ENCODE data around the gene SLC17A2.

SLC17A2 gene

DNA sequence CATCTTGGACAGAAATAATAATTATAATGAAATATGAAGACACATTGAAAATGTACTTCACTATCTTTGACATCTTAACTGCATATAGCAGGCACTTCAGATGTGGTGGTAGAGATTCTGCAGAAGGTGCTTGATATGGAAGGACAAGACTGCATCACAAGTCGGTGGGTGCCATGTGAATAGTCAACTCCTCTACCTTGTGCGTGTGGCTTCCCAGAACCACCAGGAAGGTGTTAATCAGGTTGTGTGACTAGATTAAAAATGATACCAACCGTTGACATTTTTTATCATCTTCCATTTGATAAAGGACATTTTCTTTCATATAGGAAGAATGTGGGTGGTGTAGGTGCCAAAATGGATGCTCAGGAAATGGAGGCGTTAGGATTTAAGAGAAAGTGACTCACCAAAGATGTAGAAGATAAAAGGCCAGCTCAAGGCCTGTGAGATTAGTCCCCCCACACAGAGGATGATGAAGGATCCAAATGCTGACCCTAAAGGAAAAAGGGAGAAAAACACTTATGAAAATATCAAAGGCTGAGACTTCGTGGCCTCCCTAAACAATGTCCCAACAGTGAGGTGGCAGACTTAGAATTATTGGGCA, 12.3 kb downstream of the SLC17A2 start:
- DNase-seq = no peak

GRCh38 chr6:25916789-25917490, 13.6 kb downstream of the SLC17A2 start:
- no peak for DNase-seq

DNA sequence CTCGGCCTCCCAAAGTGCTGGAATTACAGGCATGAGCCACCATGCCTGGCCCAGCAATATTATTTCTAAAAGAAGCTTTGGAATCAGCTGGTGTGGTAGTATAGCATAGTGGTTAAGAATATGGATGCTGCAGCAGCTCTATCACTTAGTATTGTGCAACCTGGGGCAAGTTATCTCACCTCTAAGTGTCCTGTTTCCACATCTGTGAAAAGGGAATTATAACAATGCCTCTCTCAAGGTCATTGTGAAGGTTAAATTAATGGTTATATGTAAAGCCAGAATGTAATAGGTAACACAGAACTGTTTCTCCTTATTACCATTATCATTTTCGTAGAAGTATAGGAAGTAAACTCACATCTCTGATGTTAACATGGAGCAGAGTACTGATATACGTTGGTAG, 14.2 kb downstream of the SLC17A2 start:
- DNase-seq = no peak

DNA sequence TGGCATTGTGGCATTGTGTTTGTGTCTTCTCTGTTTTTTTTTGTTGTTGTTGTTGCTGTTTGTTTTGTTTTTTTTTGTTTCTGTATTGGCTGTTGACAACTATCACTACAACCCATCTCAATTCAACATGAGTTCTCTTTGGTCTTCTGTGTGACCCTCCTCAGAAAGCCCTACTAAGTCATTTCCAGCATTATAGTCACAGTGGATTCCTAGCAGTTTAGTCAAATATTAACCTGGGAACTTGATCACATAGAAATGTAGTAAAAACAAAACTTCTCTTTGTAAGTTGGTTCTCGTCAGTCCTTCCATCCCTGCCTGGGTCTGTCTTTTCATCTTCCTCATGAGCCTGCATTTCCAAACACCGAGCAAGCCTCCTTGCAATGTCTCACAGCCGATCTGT, 16.8 kb downstream of the SLC17A2 start:
- DNase-seq = no peak

DNA sequence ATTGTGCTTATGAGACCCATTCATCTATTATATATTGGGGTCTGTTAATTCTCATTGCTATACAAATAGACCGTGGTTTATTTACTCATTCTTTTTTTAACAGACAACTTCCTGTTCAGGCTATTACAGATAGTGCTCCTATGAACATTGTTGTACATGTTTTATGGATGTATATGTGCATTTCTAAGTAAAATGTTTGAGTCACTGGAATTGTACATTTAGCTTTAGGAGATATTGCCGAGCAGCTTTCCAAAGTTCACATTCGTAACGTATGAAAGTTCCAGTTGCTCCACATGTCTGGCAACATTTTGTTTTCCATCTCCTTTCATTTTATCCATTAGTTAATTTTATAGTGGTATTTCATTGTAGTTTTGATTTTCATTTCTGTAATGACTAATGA, 19.1 kb downstream of the SLC17A2 start:
- DNase-seq = no peak

DNA sequence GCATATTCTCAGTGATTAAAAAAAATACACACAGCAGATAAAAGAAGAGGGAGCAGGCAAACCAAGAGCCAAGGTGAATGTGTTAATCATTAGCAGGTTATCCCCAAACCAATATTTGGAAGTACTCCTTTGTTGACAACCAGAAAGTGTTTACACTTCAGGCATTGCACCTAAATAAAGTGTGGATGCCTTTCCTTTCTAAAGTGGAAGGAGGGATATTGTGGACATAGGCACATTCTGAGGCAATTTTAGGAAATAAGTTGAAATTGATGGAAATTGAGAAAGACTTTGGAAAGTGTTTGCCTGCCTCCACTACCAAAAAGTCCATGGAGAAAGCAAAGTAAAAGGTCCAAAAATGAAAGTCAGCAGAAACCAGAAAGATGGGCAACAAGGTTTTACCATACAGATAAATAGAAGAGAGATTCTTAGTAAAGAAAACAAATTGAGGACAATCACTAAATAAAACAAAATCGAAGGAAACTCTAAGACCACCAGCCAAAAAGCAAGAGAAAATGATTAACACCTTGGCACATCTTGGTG, 22.9 kb downstream of the SLC17A2 start:
- no peak for DNase-seq

DNA sequence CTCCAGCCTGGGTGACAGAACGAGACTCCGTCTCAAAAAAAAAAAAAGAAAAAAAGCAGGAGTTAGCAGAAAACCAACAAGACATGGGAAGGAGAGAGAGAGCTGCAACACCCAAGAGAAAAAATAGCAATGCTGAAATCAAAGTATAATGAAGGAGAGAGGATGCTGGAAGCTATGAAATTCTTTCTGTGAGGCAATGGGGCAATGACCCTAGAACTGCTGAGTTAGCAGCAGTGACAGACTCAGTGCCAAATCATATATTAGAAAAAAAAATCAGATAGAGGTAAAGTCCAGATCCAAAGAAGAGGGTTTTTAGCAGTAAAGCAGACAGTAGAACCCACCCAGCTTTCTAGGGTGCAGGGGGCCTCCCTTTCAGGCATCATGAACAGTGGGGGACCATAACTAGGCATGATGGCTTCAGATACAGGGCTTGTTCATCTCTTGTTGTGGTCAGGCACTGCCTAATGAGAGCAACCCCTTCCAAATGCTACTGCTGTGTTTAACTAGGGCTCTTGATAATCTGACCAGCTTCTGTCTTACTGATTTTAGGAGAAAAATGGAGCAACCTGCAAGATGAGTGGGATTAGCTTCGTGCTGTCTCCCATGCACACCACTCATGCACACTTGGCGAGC, 26.9 kb downstream of the SLC17A2 start:
- no peak for DNase-seq

GRCh38 chr6:25902071-25902470, 28.4 kb downstream of the SLC17A2 start:
- no peak for DNase-seq

GRCh38 chr6:25900843-25901242, 29.6 kb downstream of the SLC17A2 start:
- no peak for DNase-seq

DNA sequence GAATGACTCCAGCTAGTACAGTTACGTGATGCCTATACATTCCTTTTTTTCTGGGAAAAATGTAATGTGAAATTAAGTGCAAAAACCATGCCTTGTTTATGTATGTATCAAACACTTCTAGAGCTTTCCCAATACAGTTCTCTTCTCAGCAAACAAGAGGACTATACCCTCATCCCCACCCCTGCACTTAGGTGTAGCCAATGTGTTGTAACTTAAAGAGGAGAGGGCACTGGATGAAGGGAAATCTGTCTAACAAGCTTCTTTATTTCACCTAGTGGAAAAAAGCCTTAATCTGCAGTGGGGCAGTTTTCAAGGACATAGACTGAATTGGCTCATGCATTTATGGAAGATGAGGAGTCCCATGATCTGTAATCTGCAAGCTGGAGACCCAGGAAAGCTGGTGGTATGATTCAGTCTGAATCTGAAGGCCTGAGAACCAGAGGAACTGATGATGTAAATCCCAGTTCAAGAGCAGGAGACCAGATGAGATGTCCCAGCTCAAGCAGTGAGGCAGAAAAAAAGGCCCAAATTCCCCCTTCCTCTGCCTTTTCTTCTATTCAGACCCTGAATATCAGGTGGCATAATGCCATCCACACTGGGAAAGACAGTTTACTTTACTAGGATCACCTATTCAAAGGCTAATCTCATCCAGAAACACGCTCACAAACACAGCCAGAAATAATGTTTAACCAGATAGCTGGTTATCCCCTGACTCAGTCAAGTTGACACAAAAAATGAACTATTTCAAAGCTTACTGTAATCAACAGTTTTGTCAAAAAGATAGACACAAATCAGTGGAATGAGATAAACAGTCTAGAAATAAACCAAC, 30.7 kb downstream of the SLC17A2 start:
- no peak for DNase-seq

- DNase-seq = peak; percentile 23
Measured at GRCh38 chr6:25899123-25899522, 31.4 kb downstream of the SLC17A2 start.

DNA sequence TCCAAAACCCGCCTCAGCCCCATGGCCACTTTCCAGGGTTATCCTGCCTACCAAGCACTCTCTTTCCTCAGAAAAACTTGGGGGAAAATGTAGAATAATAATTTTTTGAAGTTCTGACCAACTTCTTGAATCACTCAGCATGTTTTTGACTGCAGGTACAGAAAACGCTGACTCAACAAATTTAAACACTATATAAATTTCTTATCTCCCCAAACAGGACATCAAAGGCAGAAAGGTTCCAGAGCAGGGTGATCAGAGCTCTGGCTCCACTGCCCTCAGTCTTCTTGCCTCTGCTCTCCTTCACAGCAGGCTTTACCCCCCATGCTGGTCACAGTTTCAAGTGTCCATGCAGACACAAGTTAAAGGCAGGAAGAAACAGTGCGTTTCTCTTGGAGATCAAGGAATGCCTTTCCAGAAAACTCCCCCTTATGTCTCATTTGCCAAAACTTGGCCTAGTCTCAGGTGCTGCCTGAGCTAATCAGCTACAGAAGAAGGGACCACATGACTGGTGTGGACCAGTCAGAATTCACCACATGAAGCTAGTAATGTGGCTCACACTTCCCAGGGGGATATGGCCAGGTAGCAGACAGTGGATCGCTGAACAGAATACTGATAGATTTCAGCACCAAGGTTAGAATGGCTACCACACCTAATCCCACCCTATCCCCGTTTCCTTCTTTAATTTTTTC, 32.1 kb downstream of the SLC17A2 start:
- no peak for DNase-seq

DNA sequence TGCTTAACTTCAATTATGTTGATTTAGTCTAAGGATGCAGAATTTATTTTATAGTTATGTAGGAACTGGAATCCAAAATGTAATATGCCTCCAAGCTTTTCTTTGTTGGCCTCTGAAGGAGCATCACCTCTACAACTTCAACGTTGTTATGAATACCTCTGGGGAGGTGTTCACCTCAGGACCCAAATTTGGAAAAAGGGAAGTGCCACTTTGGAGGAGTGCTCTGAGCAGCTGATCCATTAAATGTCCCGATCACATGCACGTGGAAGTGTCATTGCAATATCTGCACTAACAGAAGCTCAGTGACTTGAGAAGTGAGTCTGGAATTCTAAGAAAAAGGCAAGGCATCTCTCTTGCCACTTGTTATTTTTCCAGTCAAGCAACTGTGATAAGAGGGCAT, 34.2 kb downstream of the SLC17A2 start:
- no peak for DNase-seq

GRCh38 chr6:25895771-25896170, 34.7 kb downstream of the SLC17A2 start:
- no peak for DNase-seq

GRCh38 chr6:25893778-25894177, 36.7 kb downstream of the SLC17A2 start:
- no peak for DNase-seq

GRCh38 chr6:25892877-25893276, 37.6 kb downstream of the SLC17A2 start:
- DNase-seq = no peak

DNA sequence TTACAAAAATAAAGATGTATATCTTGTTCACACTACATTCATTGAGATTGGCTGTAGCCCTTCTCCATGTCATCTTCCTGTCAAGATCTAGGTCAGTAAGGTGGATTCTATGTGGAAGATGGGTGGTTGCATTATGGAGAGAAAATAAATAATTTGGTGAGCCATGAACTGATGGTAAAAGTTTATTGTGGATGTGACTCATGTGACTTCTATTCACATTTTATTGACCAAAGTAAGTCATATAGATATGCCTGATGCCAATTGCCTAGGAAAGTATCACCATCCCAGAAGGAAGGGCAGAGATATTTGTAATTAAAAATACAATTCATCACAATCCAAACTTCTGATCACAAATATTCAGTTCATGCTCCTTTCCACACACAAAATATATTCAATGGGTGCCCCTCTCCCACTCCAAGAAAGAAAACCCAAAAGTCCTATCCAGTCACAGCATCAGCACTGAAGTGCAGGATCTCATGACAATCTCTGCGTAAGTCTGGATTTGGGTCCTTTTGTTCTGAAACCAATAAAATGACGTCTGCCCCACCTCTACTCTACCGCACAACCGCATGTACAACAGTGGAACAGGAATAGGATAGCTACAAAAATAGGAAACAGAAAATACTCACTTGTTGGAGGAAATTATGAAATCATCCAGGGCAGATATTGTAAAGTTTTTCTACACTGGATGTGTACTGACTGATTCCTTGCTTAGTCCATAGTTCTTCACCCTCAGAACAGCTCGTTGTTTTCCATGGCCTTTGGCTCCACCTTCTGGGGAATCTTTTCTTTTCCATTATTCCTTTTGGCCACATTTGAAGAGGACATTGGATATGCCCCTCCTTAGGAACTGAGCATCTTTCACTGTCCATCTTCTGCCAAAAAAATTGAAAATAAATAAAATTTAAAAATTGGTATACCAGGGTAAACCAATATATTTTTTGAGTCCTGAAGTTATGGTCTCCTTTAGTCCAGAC, 40.3 kb downstream of the SLC17A2 start:
- DNase-seq = peak; percentile 12

DNA sequence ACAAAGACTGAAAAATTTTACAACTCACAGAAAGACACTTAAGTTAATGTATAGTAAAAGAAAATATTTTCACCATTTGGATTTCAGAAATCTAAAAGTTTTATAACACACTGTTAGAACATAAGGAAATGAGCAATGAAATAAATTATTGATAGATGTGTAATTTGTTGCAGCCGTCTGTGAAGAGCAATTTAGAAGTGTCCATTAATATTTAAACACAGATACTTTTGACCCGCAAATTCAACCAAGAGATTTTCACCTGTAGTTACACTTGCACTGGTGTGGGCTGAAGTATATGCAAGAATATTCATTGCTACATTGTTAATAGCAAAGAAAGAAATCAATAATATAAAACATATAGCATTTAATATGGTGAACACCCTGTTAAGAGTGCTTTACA, 41.9 kb downstream of the SLC17A2 start:
- DNase-seq = no peak

- no peak for DNase-seq
Measured at GRCh38 chr6:25886066-25886465, 44.4 kb downstream of the SLC17A2 start.

- no peak for DNase-seq
Measured at GRCh38 chr6:25883991-25884390, 46.5 kb downstream of the SLC17A2 start.

- DNase-seq = no peak
Measured at GRCh38 chr6:25883536-25883935, 47.0 kb downstream of the SLC17A2 start.

Data from fibroblast of skin of abdomen (primary cell).